Loucy (cell line): ENCODE results near the gene SUOX.
A peak's percentile ranks its signal among the peaks of the same experiment; 100 is the strongest.

Source experiments
- H2AFZ ChIP-seq: fragments of 200-600 bp; sonication (generic); 2 replicates; pipeline ENCODE4 v1.6.0; 2016; ENCODE audit warnings: antibody characterized with exemption, mild to moderate bottlenecking, low read length, moderate library complexity
- H3F3A ChIP-seq: fragments of 200-600 bp; 2 replicates; pipeline ENCODE4 v1.6.0; 2016; ENCODE audit warnings: antibody characterized with exemption, low read depth, mild to moderate bottlenecking
- H3K27me3 ChIP-seq: fragments of 200-600 bp; sonication (generic); 2 replicates; pipeline ENCODE4 v1.6.1; 2014; ENCODE audit warnings: low read length, mild to moderate bottlenecking; ENCODE audit not compliant: insufficient read depth, poor library complexity, severe bottlenecking
- H3K36me3 ChIP-seq: fragments of 200-600 bp; sonication (generic); 2 replicates; pipeline ENCODE4 v1.6.1; 2016; ENCODE audit warnings: low read length; ENCODE audit not compliant: insufficient read depth
- H3K4me1 ChIP-seq: fragments of 200-600 bp; sonication (generic); 2 replicates; pipeline ENCODE4 v1.5.1; 2014; ENCODE audit warnings: low read length, mild to moderate bottlenecking; ENCODE audit not compliant: insufficient read depth, poor library complexity, severe bottlenecking
- H3K4me2 ChIP-seq: fragments of 200-600 bp; sonication (generic); 2 replicates; pipeline ENCODE4 v1.6.0; 2014; ENCODE audit warnings: antibody characterized with exemption, low read length, low read depth, mild to moderate bottlenecking; ENCODE audit not compliant: poor library complexity, severe bottlenecking
- H3K4me3 ChIP-seq: fragments of 200-600 bp; sonication (generic); 2 replicates; pipeline ENCODE4 v1.5.1; 2014; ENCODE audit warnings: low read length, mild to moderate bottlenecking, mixed read lengths; ENCODE audit not compliant: poor library complexity, severe bottlenecking
- H3K79me2 ChIP-seq: fragments of 200-600 bp; sonication (generic); 2 replicates; pipeline ENCODE4 v1.6.1; 2014; ENCODE audit warnings: low read length; ENCODE audit not compliant: insufficient read depth
- H3K9ac ChIP-seq: fragments of 200-600 bp; sonication (generic); 2 replicates; pipeline ENCODE4 v1.6.0; 2014; ENCODE audit warnings: mild to moderate bottlenecking, low read depth, low read length, moderate library complexity; ENCODE audit not compliant: poor library complexity, severe bottlenecking
- H3K9me2 ChIP-seq: fragments of 200-600 bp; sonication (generic); replicated peaks from 2 replicates; pipeline ENCODE4 v1.6.1; 2016; ENCODE audit warnings: low read depth, low read length, mixed read lengths
- H3K9me3 ChIP-seq: fragments of 200-600 bp; sonication (generic); 2 replicates; pipeline ENCODE4 v1.6.1; 2014; ENCODE audit warnings: mild to moderate bottlenecking, antibody characterized with exemption, low read length, low read depth; ENCODE audit not compliant: insufficient read depth
- H4K20me1 ChIP-seq: fragments of 200-600 bp; sonication (generic); 2 replicates; pipeline ENCODE4 v1.6.0; 2014; ENCODE audit warnings: antibody characterized with exemption, low read length, mild to moderate bottlenecking; ENCODE audit not compliant: insufficient read depth, poor library complexity, severe bottlenecking
- EZH2phosphoT487 ChIP-seq: fragments of 200-600 bp; IDR thresholded peaks from 2 replicates; pipeline ENCODE4 v1.6.1; 2018; ENCODE audit warnings: antibody characterized with exemption, mild to moderate bottlenecking, moderate library complexity, borderline replicate concordance
- TF ChIP-seq, protein P1 (sequence below): fragments of 200-600 bp; sonication (generic); conservative IDR thresholded peaks from 2 replicates; pipeline ENCODE4 v1.5.1; 2014; ENCODE audit warnings: mild to moderate bottlenecking, antibody characterized with exemption, low read length

SUOX gene

DNA sequence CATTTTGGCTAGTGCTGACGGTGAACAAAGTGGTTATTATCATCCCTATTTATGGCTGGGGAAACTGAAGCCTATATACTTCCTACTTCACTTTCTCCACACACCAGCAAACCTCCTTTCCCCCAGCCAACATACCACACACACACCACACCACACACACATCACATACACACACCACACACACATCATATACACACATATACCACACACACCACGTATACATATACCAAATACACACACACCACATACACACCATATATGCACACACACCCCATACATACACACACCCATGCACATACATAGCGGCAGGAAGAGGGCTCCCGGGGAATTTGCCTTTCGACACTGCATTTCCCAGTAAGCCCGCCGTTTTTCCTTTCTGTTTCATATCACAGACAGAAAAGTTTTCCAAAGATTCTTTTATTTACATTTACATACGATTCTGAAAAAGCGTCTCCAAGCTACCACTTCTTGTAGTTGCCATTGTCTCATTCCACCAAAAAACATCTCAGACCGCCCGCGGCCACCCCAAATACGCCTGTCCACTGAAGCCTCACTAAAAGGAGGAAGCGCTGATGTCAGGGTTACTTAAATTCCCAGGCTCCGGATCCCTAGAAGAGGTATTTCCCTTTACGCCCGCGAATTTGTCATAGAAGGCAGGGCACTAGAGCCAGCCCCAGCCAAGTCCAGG, 24.0 kb upstream of the SUOX start:
- Histone ChIP-seq H4K20me1 (peaks cover 10% of the 10 kb centered on the region), H3K4me3 (peak overlapping the region; percentile 91), H3F3A (no peaks in the 10 kb centered on the region), H3K36me3 (no peaks in the 10 kb centered on the region), H3K9me2 (no peaks in the 10 kb centered on the region), H3K79me2 (peaks cover 67% of the 10 kb centered on the region), H3K9ac (peak overlapping the region; percentile 82), H2AFZ (peak overlapping the region; percentile 88), H3K4me2 (peak overlapping the region; percentile 97), H3K27me3 (no peaks in the 10 kb centered on the region), H3K9me3 (no peaks in the 10 kb centered on the region), H3K4me1 (peaks cover 36% of the 10 kb centered on the region)
- TF ChIP-seq, protein P1, sequence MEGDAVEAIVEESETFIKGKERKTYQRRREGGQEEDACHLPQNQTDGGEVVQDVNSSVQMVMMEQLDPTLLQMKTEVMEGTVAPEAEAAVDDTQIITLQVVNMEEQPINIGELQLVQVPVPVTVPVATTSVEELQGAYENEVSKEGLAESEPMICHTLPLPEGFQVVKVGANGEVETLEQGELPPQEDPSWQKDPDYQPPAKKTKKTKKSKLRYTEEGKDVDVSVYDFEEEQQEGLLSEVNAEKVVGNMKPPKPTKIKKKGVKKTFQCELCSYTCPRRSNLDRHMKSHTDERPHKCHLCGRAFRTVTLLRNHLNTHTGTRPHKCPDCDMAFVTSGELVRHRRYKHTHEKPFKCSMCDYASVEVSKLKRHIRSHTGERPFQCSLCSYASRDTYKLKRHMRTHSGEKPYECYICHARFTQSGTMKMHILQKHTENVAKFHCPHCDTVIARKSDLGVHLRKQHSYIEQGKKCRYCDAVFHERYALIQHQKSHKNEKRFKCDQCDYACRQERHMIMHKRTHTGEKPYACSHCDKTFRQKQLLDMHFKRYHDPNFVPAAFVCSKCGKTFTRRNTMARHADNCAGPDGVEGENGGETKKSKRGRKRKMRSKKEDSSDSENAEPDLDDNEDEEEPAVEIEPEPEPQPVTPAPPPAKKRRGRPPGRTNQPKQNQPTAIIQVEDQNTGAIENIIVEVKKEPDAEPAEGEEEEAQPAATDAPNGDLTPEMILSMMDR = no peak
- no peak for TF ChIP-seq EZH2phosphoT487

DNA sequence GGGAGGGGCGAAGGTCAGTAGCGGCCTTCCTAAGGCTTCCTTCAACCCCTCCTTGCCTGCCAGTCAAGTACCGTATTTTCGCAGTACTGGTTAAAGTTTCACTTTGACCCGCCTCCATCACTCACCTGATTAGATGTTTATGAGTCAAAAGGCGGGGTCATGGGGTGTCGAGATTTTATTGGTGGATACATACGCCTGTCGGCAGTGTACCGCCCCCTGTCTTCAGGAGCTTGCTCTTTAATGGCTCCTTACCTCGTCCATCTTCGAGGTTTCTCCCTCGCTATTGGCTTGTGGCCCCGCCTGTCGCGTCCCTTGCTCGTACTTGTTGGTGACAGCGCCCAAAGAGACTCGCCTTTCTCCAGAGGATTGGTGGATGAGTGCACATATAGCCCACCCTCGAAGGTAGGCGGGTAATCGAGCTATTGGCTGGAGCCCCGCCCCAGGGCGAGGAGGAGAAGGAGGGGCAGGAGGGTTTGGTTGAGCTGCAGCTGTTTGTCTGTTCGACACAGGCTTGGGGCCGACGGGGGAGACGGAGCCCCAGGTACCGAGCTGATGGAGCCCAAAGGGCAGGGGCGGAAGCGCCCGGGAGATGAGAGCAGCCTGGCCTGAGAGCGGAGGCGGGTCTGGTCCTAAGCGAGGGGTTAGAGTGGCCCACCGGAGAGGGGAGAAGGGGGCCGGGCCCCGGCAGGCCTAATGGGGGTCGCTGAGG, 23.3 kb upstream of the SUOX start, which contains the start of gene RAB5B:
TSS of gene RAB5B (plus strand) at position 480 of the 709 bp plus-strand sequence. CDS start 12,883 bp downstream, outside the sequence.
- no peaks in the 10 kb centered on the region for H3K9me3 ChIP-seq
- peak within 1 kb of the TSS; percentile 96 for H3K9ac ChIP-seq
- H3K9me2 ChIP-seq = no peaks in the 10 kb centered on the region
- peak within 1 kb of the TSS; percentile 91 for H3K4me3 ChIP-seq
- no peaks in the 10 kb centered on the region for H3K36me3 ChIP-seq
- H4K20me1 ChIP-seq = peaks cover 9% of the 10 kb centered on the region
- H3K4me2 ChIP-seq = peak within 1 kb of the TSS; percentile 97
- H3K79me2 ChIP-seq = peaks cover 62% of the 10 kb centered on the region
- H3F3A ChIP-seq = no peaks in the 10 kb centered on the region
- TF ChIP-seq, protein P1 = no peak
- TF ChIP-seq EZH2phosphoT487 = no peak
- peaks cover 32% of the 10 kb centered on the region for H3K4me1 ChIP-seq
- no peaks in the 10 kb centered on the region for H3K27me3 ChIP-seq
- H2AFZ ChIP-seq = peak within 1 kb of the TSS; percentile 88

DNA sequence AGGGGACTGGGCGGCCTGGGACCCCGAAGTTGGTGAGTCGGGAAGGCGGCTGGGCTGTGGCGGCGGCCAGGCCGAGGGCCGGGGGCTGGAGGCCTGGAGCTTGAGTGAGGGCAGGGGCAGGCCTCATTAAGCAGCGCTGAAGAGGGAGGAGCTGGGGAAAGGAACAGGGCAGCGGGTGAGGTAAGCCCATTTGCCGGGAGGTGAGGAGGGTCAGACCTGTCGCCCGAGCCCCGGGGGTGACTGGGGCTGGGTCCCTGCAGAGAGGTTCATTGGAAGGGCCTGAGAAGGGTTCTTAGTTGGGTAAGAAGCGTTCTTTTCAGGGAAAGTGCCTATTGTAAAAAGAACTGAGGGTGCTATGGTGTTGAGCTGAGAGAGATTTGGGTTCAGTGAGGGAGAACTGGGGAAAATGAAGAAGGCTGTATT, 22.8 kb upstream of the SUOX start:
- Histone ChIP-seq H3K9me3 (no peaks in the 10 kb centered on the region), H3F3A (no peaks in the 10 kb centered on the region), H3K27me3 (no peaks in the 10 kb centered on the region), H3K4me3 (peak overlapping the region; percentile 91), H3K4me1 (peaks cover 32% of the 10 kb centered on the region), H2AFZ (peak overlapping the region; percentile 84), H3K36me3 (no peaks in the 10 kb centered on the region), H3K4me2 (peak overlapping the region; percentile 85), H4K20me1 (peaks cover 9% of the 10 kb centered on the region), H3K79me2 (peaks cover 62% of the 10 kb centered on the region), H3K9me2 (no peaks in the 10 kb centered on the region), H3K9ac (peak overlapping the region; percentile 96)
- TF ChIP-seq, protein P1 = no peak
- TF ChIP-seq EZH2phosphoT487 = no peak
